ENCODE data around the gene MYO18A. TPM values are rescaled to one million over a fixed set of nuclear protein-coding genes. Genes with fewer than 3 reads are reported as not detected.

MYO18A gene
- total and polyA plus RNA-seq, 10 of the 15 experiments (the other 5 are each of a cell fraction or from before 2014, with no cell fraction given): 2.9 to 66.0 (median 24.5) TPM

- H4K20me1 ChIP-seq (ENCODE audit: control insufficient read depth, insufficient read depth): no peaks in the 10 kb centered on the region
- H3K27me3 ChIP-seq (replicated peaks in 1 of 2; ENCODE audit: control insufficient read depth in 2 of 2, insufficient read depth in 2 of 2, low read length in 1 of 2): no peaks in the 10 kb centered on the region; a peak in 1 of 4 replicates
- H3K79me2 ChIP-seq (ENCODE audit: control insufficient read depth, insufficient read depth, low read length): no peaks in the 10 kb centered on the region
- no peak for DNase-seq (ENCODE audit: low read depth, low spot score)
- peaks cover 11% of the 10 kb centered on the region for H3K4me1 ChIP-seq (ENCODE audit: control insufficient read depth, insufficient read depth, low read length)
- ChIA-PET POLR2A (no interaction called here), RAD21 (ENCODE audit: unreplicated experiment) (interaction anchor here (1.5 kb wide), 1 partner anchor 73 kb away, joined by 5 read pairs; no protein-coding TSS in a partner anchor), CTCF (interaction anchor here (1.3 kb wide), 1 partner anchor 73 kb away, joined by 3 read pairs; no protein-coding TSS in a partner anchor), SMC1A (ENCODE audit: uncharacterized antibody, unreplicated experiment) (interaction anchor here (0.6 to 1.2 kb wide), 2 partner anchors 10 to 18 kb away, joined by 3 to 4 read pairs; no protein-coding TSS in a partner anchor)
- intact Hi-C loops (cut with micrococcal nuclease; ENCODE audit: unreplicated experiment): no loop called here
- no peak overlapping the region for H3K9ac ChIP-seq (ENCODE audit: control insufficient read depth, insufficient read depth, low read length)
- H3K36me3 ChIP-seq (ENCODE audit: control insufficient read depth in 2 of 2, insufficient read depth in 2 of 2, low read length in 1 of 2): no peaks in the 10 kb centered on the region
- no peak for ATAC-seq
- 41% methylated on average over 15 of the region's 15 CpGs for WGBS (ENCODE audit: insufficient coverage, insufficient replicate concordance, low lambda C conversion rate, missing lambda C conversion rate)
- no peak overlapping the region for H2AFZ ChIP-seq (ENCODE audit: control insufficient read depth, low read depth, low read length)
- in situ Hi-C loops (cut with MboI): no loop called here
- no peak for FAIRE-seq
- peaks cover 6% of the 10 kb centered on the region; the same call in 2 of the 3 replicates for H3K9me3 ChIP-seq (replicated peaks; ENCODE audit: control insufficient read depth, insufficient read depth, low read length)
- no peak overlapping the region for H3K4me3 ChIP-seq
- BruUV-seq (replicated peaks): no TSS peak
- TF ChIP-seq E2F4 (IDR thresholded peaks at IDR 0.05; ENCODE audit: low read depth, low read length) (no peak), SP1 (IDR thresholded peaks at IDR 0.05; ENCODE audit: low read depth, low read length) (no peak), HDAC6 (IDR thresholded peaks at IDR 0.05; ENCODE audit: unreplicated experiment) (no peak), SUZ12 (IDR thresholded peaks at IDR 0.05; ENCODE audit: unreplicated experiment) (no peak), MXI1 (IDR thresholded peaks at IDR 0.05; ENCODE audit: low read depth, low read length) (no peak), EGR1 (IDR thresholded peaks at IDR 0.05; ENCODE audit: borderline replicate concordance in 1 of 2, low read depth in 2 of 2, low read length in 2 of 2) (no peak), POLR2AphosphoS5 (IDR thresholded peaks at IDR 0.05; ENCODE audit: low read length) (no peak), EZH2 (IDR thresholded peaks at IDR 0.05; ENCODE audit: borderline replicate concordance, control insufficient read depth, low read depth, low read length) (no peak), NR2F1 (conservative IDR thresholded peaks at IDR 0.05) (no peak), RCOR1 (conservative IDR thresholded peaks at IDR 0.05; ENCODE audit: low read depth, low read length) (no peak), MYC (IDR thresholded peaks at IDR 0.05; ENCODE audit: insufficient read depth, insufficient read length, insufficient replicate concordance, low read length, severe bottlenecking) (no peak), CHD4 (IDR thresholded peaks at IDR 0.05) (no peak), RAD21 (IDR thresholded peaks at IDR 0.05; ENCODE audit: insufficient read depth, low read depth, low read length) (no peak), CBX3 (IDR thresholded peaks at IDR 0.05; ENCODE audit: borderline replicate concordance, low read depth) (no peak), MYB (IDR thresholded peaks at IDR 0.05; ENCODE audit: borderline replicate concordance, low read depth, low read length) (no peak)
- TF ChIP-seq, protein P1, sequence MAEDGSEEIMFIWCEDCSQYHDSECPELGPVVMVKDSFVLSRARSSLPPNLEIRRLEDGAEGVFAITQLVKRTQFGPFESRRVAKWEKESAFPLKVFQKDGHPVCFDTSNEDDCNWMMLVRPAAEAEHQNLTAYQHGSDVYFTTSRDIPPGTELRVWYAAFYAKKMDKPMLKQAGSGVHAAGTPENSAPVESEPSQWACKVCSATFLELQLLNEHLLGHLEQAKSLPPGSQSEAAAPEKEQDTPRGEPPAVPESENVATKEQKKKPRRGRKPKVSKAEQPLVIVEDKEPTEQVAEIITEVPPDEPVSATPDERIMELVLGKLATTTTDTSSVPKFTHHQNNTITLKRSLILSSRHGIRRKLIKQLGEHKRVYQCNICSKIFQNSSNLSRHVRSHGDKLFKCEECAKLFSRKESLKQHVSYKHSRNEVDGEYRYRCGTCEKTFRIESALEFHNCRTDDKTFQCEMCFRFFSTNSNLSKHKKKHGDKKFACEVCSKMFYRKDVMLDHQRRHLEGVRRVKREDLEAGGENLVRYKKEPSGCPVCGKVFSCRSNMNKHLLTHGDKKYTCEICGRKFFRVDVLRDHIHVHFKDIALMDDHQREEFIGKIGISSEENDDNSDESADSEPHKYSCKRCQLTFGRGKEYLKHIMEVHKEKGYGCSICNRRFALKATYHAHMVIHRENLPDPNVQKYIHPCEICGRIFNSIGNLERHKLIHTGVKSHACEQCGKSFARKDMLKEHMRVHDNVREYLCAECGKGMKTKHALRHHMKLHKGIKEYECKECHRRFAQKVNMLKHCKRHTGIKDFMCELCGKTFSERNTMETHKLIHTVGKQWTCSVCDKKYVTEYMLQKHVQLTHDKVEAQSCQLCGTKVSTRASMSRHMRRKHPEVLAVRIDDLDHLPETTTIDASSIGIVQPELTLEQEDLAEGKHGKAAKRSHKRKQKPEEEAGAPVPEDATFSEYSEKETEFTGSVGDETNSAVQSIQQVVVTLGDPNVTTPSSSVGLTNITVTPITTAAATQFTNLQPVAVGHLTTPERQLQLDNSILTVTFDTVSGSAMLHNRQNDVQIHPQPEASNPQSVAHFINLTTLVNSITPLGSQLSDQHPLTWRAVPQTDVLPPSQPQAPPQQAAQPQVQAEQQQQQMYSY (CRISPR knock-in tag; IDR thresholded peaks at IDR 0.05): no peak
- TF ChIP-seq, protein P2, sequence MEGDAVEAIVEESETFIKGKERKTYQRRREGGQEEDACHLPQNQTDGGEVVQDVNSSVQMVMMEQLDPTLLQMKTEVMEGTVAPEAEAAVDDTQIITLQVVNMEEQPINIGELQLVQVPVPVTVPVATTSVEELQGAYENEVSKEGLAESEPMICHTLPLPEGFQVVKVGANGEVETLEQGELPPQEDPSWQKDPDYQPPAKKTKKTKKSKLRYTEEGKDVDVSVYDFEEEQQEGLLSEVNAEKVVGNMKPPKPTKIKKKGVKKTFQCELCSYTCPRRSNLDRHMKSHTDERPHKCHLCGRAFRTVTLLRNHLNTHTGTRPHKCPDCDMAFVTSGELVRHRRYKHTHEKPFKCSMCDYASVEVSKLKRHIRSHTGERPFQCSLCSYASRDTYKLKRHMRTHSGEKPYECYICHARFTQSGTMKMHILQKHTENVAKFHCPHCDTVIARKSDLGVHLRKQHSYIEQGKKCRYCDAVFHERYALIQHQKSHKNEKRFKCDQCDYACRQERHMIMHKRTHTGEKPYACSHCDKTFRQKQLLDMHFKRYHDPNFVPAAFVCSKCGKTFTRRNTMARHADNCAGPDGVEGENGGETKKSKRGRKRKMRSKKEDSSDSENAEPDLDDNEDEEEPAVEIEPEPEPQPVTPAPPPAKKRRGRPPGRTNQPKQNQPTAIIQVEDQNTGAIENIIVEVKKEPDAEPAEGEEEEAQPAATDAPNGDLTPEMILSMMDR (IDR thresholded peaks at IDR 0.05 in 2 of 3, conservative IDR thresholded peaks at IDR 0.05 in 1 of 3; ENCODE audit: control insufficient read depth in 2 of 3, extremely low read depth in 1 of 3, insufficient read depth in 1 of 3, low read depth in 3 of 3, low read length in 3 of 3): no peak
- H3K27ac ChIP-seq (ENCODE audit: control insufficient read depth, insufficient read depth): no peak overlapping the region
- H3K4me2 ChIP-seq (ENCODE audit: control insufficient read depth, insufficient read depth): no peak overlapping the region
Observed at GRCh38 chr17:29038085-29038795, 142.0 kb downstream of the MYO18A start.

Data from GM12878 (cell line).